ENCODE data around the gene KSR1.

KSR1 gene

GRCh38 chr17:27597783-27598320, 141.6 kb downstream of the KSR1 start:
- DNase-seq, result no peak

GRCh38 chr17:27598337-27599050, 142.2 kb downstream of the KSR1 start:
- DNase-seq, result no peak

GRCh38 chr17:27600471-27600870, 144.2 kb downstream of the KSR1 start:
- DNase-seq, result no peak

- peak; percentile 15 for DNase-seq
Observed at GRCh38 chr17:27601069-27601974, 145.1 kb downstream of the KSR1 start.

GRCh38 chr17:27601975-27602302, 145.7 kb downstream of the KSR1 start:
- no peak for DNase-seq

GRCh38 chr17:27602721-27603420, 146.6 kb downstream of the KSR1 start:
- peak; percentile 66 for DNase-seq

- DNase-seq, result no peak
Observed at GRCh38 chr17:27603421-27603770, 147.1 kb downstream of the KSR1 start.

- DNase-seq, result no peak
Observed at GRCh38 chr17:27603880-27604794, 147.9 kb downstream of the KSR1 start.

GRCh38 chr17:27605409-27605808, 149.2 kb downstream of the KSR1 start:
- no peak for DNase-seq

GRCh38 chr17:27607521-27608091, 151.4 kb downstream of the KSR1 start:
- no peak for DNase-seq

- no peak for DNase-seq
Observed at GRCh38 chr17:27608328-27609230, 152.3 kb downstream of the KSR1 start.

- no peak for DNase-seq
Observed at GRCh38 chr17:27609611-27610303, 153.5 kb downstream of the KSR1 start.

GRCh38 chr17:27610304-27610677, 154.0 kb downstream of the KSR1 start:
- no peak for DNase-seq

- no peak for DNase-seq
Observed at GRCh38 chr17:27612160-27612770, 156.0 kb downstream of the KSR1 start.

GRCh38 chr17:27613433-27613832, 157.2 kb downstream of the KSR1 start:
- no peak for DNase-seq

- DNase-seq, result no peak
Observed at GRCh38 chr17:27615121-27615520, 158.9 kb downstream of the KSR1 start.

- DNase-seq, result no peak
Observed at GRCh38 chr17:27616414-27616813, 160.2 kb downstream of the KSR1 start.

- DNase-seq, result no peak
Observed at GRCh38 chr17:27618417-27618816, 162.2 kb downstream of the KSR1 start.

GRCh38 chr17:27620721-27621120, 164.5 kb downstream of the KSR1 start:
- no peak for DNase-seq

GRCh38 chr17:27621536-27621935, 165.3 kb downstream of the KSR1 start:
- DNase-seq, result no peak

Measured in GF-D8 (cell line).